Omental fat pad (tissue), 4 donors: ENCODE measurements around the gene NSDHL. TPM values are rescaled to one million over a fixed set of nuclear protein-coding genes. Genes with fewer than 3 reads are reported as not detected.
A peak's percentile ranks its signal among the peaks of the same experiment; 100 is the strongest.
"Not testable (repeated sequence)": the region's sequence is repeated elsewhere in the genome, so short reads cannot be mapped to it uniquely, and the experiment has no call there.

ENCODE experiments used
- ATAC-seq: fragments of 150-250 bp; one replicate; pipeline ENCODE4 v1.9.1; 2016; ENCODE audit warnings: mild to moderate bottlenecking, moderate library complexity; ENCODE audit not compliant: low FRiP score
- DNase-seq: peaks from one replicate; pipeline ENCODE4 v3.0.0-alpha.2; 2019; ENCODE audit warnings: low spot score
- CTCF ChIP-seq, 3 donors: fragments of 450-650 bp; IDR thresholded peaks; one replicate each; pipeline ENCODE4 v1.5.1; 2016 to 2017; ENCODE audit warnings: antibody characterized with exemption in 3 of 3, mild to moderate bottlenecking in 3 of 3, moderate library complexity in 2 of 3
- total RNA-seq, 4 donors: library from RNA; depleted of rRNA; stranded (reverse); fragments of >200 nt; gene quantifications; one replicate each; pipeline ENCODE4 v1.1.0, GENCODE V29; 2016

Gene NSDHL
- 10 to 100 TPM; 13.2 to 55.3 (median 25.9) TPM for total RNA-seq

GRCh38 chrX:152830312-152831305 is at the start of gene NSDHL, which contains the start of gene CETN2:
NSDHL (plus strand) TSS chrX:152831063; CDS start chrX:152846325, 15,262 bp downstream.
CETN2 (minus strand) TSS chrX:152830757; CDS start chrX:152830710, 47 bp downstream.
- no peak for TF ChIP-seq CTCF (IDR thresholded peaks at IDR 0.05)
- peak; percentile 99 for ATAC-seq
- DNase-seq = peak; percentile 73

GRCh38 chrX:152787062-152787461 is 43.8 kb upstream of the NSDHL start:
- not testable (repeated sequence) for DNase-seq, ATAC-seq

GRCh38 chrX:152798945-152799344 is 31.9 kb upstream of the NSDHL start:
- ATAC-seq (no peak), DNase-seq (no peak)
- TF ChIP-seq CTCF (IDR thresholded peaks at IDR 0.05) = no peak

- no peak for TF ChIP-seq CTCF (IDR thresholded peaks at IDR 0.05)
- no peak for DNase-seq
- ATAC-seq = no peak
Measured at GRCh38 chrX:152806035-152806434, 24.8 kb upstream of the NSDHL start.

GRCh38 chrX:152810403-152810802 is 20.5 kb upstream of the NSDHL start:
- TF ChIP-seq CTCF (IDR thresholded peaks at IDR 0.05) = no peak
- DNase-seq (no peak), ATAC-seq (no peak)

- no peak for TF ChIP-seq CTCF (IDR thresholded peaks at IDR 0.05)
- no peak for DNase-seq
- ATAC-seq = no peak
Measured at GRCh38 chrX:152813206-152813605, 17.7 kb upstream of the NSDHL start.

GRCh38 chrX:152814048-152814447 is 16.8 kb upstream of the NSDHL start:
- no peak for ATAC-seq
- no peak for TF ChIP-seq CTCF (IDR thresholded peaks at IDR 0.05)
- no peak for DNase-seq
